ENCODE data around the gene MCUR1.

Gene MCUR1

GRCh38 chr6:13812359-13812642 lies 2.1 kb downstream of the MCUR1 start:
- no peak for DNase-seq (ENCODE audit: extremely low spot score)
- ChIA-PET CTCF (interaction anchor here (0.9 to 6.6 kb wide), 6 partner anchors 13 to 255 kb away, joined by 3 to 47 read pairs (median 4); no protein-coding TSS in a partner anchor), POLR2A (no interaction called here)
- TF ChIP-seq, protein P1, sequence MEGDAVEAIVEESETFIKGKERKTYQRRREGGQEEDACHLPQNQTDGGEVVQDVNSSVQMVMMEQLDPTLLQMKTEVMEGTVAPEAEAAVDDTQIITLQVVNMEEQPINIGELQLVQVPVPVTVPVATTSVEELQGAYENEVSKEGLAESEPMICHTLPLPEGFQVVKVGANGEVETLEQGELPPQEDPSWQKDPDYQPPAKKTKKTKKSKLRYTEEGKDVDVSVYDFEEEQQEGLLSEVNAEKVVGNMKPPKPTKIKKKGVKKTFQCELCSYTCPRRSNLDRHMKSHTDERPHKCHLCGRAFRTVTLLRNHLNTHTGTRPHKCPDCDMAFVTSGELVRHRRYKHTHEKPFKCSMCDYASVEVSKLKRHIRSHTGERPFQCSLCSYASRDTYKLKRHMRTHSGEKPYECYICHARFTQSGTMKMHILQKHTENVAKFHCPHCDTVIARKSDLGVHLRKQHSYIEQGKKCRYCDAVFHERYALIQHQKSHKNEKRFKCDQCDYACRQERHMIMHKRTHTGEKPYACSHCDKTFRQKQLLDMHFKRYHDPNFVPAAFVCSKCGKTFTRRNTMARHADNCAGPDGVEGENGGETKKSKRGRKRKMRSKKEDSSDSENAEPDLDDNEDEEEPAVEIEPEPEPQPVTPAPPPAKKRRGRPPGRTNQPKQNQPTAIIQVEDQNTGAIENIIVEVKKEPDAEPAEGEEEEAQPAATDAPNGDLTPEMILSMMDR (IDR thresholded peaks at IDR 0.05; ENCODE audit: control extremely low read depth, extremely low read depth, low read depth, missing control alignments): no peak

GRCh38 chr6:13811627-13812358 lies 2.6 kb downstream of the MCUR1 start:
- ChIA-PET POLR2A (no interaction called here), CTCF (interaction anchor here (0.9 to 6.6 kb wide), 6 partner anchors 12 to 255 kb away, joined by 3 to 47 read pairs (median 4); no protein-coding TSS in a partner anchor)
- TF ChIP-seq, protein P1 (IDR thresholded peaks at IDR 0.05; ENCODE audit: control extremely low read depth, extremely low read depth, low read depth, missing control alignments): no peak
- no peak for DNase-seq (ENCODE audit: extremely low spot score)

DNA sequence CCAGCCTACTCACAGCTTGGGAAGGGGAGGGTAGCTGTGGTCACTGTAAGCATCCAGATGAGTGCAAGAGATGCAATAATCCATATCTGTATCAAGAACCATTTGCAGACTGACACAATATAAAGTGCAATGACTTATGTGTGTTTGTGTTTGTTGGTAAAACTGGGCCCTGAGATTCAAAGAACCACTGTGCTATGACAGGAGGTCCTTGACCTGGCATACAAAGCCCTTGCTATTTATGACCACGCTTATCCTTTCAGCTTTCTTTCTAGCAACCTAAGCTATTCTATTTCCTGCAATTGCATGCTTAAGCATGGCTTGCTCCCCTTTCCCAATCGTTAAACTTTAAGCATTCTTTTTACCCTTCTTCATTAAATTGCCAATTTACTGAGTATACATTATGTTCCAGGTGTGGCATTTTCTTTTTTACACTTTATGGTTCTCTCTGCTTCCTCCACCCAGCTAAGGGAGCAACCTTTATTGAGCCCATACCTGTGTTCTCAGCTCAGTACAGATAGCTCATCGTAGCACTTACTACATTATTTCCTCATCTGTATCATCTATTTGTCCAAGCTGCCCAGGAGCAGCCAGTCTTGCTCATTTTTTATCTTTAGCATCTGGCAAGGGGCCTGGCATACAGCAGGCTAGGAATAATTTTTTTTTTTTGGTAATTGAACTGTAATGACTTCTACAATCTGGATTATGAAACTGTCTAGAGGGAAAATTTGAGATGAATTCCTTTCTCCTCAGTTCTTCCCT lies 3.5 kb downstream of the MCUR1 start:
- ChIA-PET POLR2A (no interaction called here), CTCF (interaction anchor here (0.7 to 6.6 kb wide), 6 partner anchors 11 to 63 kb away, joined by 3 to 47 read pairs (median 4); no protein-coding TSS in a partner anchor)
- TF ChIP-seq, protein P1 (IDR thresholded peaks at IDR 0.05; ENCODE audit: control extremely low read depth, extremely low read depth, low read depth, missing control alignments): no peak
- no peak for DNase-seq (ENCODE audit: extremely low spot score)

DNA sequence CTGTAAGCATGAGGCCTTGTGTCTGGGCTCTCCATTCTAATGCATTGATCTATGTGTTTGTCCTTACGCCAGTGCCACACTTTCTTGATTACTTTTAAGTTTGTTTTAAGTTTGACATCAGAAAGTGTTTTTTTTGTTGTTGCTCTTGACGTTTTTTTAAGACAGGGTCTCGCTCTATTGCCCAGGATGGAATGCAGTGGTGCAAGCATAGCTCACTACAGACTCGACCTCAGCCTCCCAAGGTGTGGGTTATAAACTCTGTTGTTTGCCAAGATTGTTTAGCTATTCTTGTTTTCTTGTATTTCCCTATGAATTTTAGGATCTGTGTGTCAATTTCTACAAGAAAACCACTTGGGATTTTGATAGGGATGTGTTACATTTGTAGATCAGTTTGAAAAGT lies 5.6 kb downstream of the MCUR1 start:
- ChIA-PET POLR2A (no interaction called here), CTCF (interaction anchor here (0.6 to 6.6 kb wide), 3 partner anchors 12 to 258 kb away, joined by 3 to 47 read pairs (median 4); no protein-coding TSS in a partner anchor)
- TF ChIP-seq, protein P1 (IDR thresholded peaks at IDR 0.05; ENCODE audit: control extremely low read depth, extremely low read depth, low read depth, missing control alignments): no peak
- no peak for DNase-seq (ENCODE audit: extremely low spot score)

DNA sequence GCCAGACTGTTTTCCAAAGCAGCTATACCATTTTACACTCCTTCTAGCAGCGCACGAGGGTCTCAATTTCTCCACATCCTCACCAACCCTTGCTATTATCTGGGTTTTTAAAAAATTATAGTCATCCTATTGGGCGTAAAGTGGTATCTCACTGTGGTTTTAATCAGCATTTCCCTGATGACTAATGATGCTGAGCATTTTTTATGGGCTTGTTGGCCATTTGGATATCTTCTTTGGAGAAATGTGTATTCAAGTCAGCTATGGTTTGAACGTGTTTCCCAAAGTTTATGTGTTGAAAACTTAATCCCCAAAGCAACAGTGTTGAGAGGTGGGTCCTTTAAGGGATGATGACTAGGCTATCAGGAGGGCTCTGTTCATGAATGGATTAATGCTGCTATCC lies 6.7 kb downstream of the MCUR1 start:
- TF ChIP-seq, protein P1 (IDR thresholded peaks at IDR 0.05; ENCODE audit: control extremely low read depth, extremely low read depth, low read depth, missing control alignments): no peak
- ChIA-PET POLR2A (no interaction called here), CTCF (interaction anchor here (1.4 to 6.6 kb wide), 2 partner anchors 13 to 43 kb away, joined by 3 to 47 read pairs; no protein-coding TSS in a partner anchor)
- DNase-seq (ENCODE audit: extremely low spot score): no peak

DNA sequence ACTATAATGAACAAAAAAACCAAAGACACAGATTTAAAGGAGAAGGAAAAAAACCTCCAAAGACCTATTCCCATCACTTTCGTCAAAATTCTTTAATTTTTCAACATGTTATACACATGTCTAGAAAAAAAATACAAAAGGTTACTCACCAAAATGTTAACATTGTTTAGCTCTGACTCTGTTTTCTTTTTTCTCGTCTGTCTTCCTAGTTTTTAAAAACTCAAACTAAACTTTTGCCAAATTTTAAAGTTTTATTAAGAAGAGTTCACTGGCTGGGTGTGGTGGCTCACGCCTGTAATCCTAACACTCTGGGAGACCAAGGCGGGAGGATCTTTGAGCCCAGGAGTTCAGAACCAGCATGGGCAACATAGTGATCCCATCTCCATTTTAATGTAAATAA lies 10.8 kb downstream of the MCUR1 start:
- POLR2A ChIA-PET: no interaction called here
- TF ChIP-seq, protein P1 (IDR thresholded peaks at IDR 0.05; ENCODE audit: control extremely low read depth, extremely low read depth, low read depth, missing control alignments): no peak
- no peak for DNase-seq (ENCODE audit: extremely low spot score)
- CTCF ChIA-PET: interaction anchor here (1.9 kb wide), 1 partner anchor 9 kb away, joined by 9 read pairs; no protein-coding TSS in a partner anchor
